ENCODE data around the gene PBX2. TPM values are rescaled to one million over a fixed set of nuclear protein-coding genes. Genes with fewer than 3 reads are reported as not detected.
A peak's percentile ranks its signal among the peaks of the same experiment; 100 is the strongest.
"Not testable (repeated sequence)": the region's sequence is repeated elsewhere in the genome, so short reads cannot be mapped to it uniquely, and the experiment has no call there.

The PBX2 gene
- total and polyA plus RNA-seq, 11 donors = 25.3 to 60.4 (median 39.7) TPM

DNA sequence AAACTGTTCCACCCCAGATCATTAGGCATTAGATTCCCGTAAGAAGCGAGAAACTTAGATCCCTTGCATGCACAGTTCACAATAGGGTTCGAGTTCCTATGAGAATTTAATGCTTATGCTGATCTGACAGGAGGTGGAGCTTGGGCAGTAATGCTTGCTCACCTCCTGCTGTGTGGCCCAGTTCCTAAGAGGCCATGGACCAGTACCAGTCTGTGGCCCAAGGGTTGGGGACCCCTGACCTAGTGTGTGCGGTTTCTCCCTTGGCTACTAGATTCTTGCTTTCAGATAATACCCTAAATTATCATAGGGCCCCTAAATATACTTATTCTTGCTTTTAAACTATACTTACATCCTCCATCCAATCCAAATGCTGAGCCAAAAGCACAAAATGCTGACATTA lies 4.4 kb upstream of the PBX2 start:
- no peak for TF ChIP-seq POLR2A (IDR thresholded peaks at IDR 0.05)
- TF ChIP-seq, protein P1, sequence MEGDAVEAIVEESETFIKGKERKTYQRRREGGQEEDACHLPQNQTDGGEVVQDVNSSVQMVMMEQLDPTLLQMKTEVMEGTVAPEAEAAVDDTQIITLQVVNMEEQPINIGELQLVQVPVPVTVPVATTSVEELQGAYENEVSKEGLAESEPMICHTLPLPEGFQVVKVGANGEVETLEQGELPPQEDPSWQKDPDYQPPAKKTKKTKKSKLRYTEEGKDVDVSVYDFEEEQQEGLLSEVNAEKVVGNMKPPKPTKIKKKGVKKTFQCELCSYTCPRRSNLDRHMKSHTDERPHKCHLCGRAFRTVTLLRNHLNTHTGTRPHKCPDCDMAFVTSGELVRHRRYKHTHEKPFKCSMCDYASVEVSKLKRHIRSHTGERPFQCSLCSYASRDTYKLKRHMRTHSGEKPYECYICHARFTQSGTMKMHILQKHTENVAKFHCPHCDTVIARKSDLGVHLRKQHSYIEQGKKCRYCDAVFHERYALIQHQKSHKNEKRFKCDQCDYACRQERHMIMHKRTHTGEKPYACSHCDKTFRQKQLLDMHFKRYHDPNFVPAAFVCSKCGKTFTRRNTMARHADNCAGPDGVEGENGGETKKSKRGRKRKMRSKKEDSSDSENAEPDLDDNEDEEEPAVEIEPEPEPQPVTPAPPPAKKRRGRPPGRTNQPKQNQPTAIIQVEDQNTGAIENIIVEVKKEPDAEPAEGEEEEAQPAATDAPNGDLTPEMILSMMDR (IDR thresholded peaks at IDR 0.05) = no peak
- Histone ChIP-seq H3K27me3 (no peaks in the 10 kb centered on the region), H3K36me3 (peaks cover 0 to 17% (median 0%) of the 10 kb centered on the region in 9 donors), H3K4me1 (peaks cover 7 to 63% (median 41%) of the 10 kb centered on the region in 12 donors), H3K27ac (peak overlapping the region; percentile 80 to 100 (median 98)), H3K9me3 (no peaks in the 10 kb centered on the region), H3K4me3 (no peak overlapping the region)
- DNase-seq = no peak
- 89 to 96% (median 93%) methylated on average over 4 of the region's 4 CpGs for WGBS, 4 donors
- no peak for ATAC-seq
- intact Hi-C loops (cut with DNase I) = loop anchor here in 4 of 10 donors (2.0 to 10.0 kb wide), 4 partner anchors 66 to 1010 kb away; partner anchors contain the start of genes ATF6B (in 3 of the 4), HSD17B8 (in 1 of the 4), RING1 (in 1 of the 4) and RXRB (in 1 of the 4)

DNA sequence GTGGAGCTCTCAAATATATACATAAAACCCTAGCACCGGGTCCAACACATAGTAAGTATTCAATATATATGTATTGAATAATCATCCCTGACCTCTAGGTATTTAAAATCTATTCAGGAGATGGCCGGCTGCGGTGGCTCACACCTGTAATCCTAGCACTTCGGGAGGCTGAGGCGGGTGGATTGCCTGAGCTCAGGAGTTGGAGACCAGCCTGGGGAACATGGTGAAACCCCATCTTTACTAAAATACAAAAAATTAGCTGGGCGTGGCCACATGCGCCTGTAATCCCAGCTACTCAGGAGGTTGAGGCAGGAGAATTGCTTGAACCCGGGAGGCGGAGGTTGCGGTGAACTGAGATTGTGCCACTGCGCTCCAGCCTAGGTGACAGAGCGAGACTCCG lies 3.1 kb upstream of the PBX2 start:
- H3K4me3 ChIP-seq = peak overlapping the region in 6 of 12 donors; percentile 26 to 93 (median 56)
- peaks cover 7 to 73% (median 50%) of the 10 kb centered on the region in 12 donors for H3K4me1 ChIP-seq
- DNase-seq, ATAC-seq, H3K9me3 ChIP-seq, H3K27me3 ChIP-seq: not testable (repeated sequence)
- WGBS, 4 donors = 77 to 84% (median 81%) methylated on average over 13 of the region's 13 CpGs
- H3K27ac ChIP-seq = peak overlapping the region; percentile 44 to 100 (median 96)
- intact Hi-C loops (cut with DNase I) = loop anchor here in 3 of 10 donors (5.0 to 10.0 kb wide), 3 partner anchors 66 to 1012 kb away; partner anchors contain the start of genes ATF6B (in 1 of the 3), HSD17B8 (in 1 of the 3), RING1 (in 1 of the 3) and RXRB (in 1 of the 3)
- H3K36me3 ChIP-seq = peaks cover 0 to 11% (median 0%) of the 10 kb centered on the region in 9 donors

DNA sequence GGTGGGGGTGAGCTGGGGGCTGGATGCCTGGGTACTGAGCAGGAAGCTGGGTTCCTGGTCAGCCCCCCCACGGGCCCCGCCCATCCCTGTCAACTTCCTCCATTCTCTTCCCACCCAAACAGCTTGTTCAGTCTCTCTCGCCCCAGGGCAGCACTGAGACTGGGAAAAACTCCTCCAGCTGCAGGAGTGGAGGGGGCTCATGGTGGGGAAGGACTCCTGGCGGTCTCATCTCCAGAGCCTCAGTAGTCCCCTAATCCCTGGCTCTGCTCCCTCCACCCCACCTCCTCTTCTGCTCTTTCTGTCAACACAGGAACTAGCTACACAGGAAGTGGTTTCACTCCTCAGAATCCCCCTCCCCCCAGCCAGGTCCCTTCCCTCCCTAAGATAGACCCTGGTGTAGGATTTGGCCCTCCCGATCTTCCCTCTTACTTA lies 2.6 kb upstream of the PBX2 start, which contains the start of gene GPSM3:
TSS of gene GPSM3 (minus strand) at position 36 of the 432 bp plus-strand sequence. CDS start 130 bp downstream, outside the sequence.
- H3K27me3 ChIP-seq = no peaks in the 10 kb centered on the region
- no peaks in the 10 kb centered on the region for H3K9me3 ChIP-seq
- peak within 1 kb of the TSS in 10 of 12 donors; percentile 6 to 93 (median 36) for H3K4me3 ChIP-seq
- ATAC-seq (no peak), DNase-seq (peak; percentile 72 to 82 (median 77))
- H3K4me1 ChIP-seq = peaks cover 7 to 76% (median 55%) of the 10 kb centered on the region in 12 donors
- intact Hi-C loops (cut with DNase I) = loop anchor here in 3 of 10 donors (5.0 to 10.0 kb wide), 3 partner anchors 65 to 1012 kb away; partner anchors contain the start of genes ATF6B (in 1 of the 3), HSD17B8 (in 1 of the 3), RING1 (in 1 of the 3) and RXRB (in 1 of the 3)
- H3K36me3 ChIP-seq = peaks cover 0 to 15% (median 2%) of the 10 kb centered on the region in 9 donors
- H3K27ac ChIP-seq = peak within 1 kb of the TSS; percentile 44 to 100 (median 96)
- WGBS, 4 donors = 20 to 39% (median 34%) methylated on average over 5 of the region's 5 CpGs
- TF ChIP-seq, protein P1 (IDR thresholded peaks at IDR 0.05) = no peak
- TF ChIP-seq POLR2A (IDR thresholded peaks at IDR 0.05) = no peak

DNA sequence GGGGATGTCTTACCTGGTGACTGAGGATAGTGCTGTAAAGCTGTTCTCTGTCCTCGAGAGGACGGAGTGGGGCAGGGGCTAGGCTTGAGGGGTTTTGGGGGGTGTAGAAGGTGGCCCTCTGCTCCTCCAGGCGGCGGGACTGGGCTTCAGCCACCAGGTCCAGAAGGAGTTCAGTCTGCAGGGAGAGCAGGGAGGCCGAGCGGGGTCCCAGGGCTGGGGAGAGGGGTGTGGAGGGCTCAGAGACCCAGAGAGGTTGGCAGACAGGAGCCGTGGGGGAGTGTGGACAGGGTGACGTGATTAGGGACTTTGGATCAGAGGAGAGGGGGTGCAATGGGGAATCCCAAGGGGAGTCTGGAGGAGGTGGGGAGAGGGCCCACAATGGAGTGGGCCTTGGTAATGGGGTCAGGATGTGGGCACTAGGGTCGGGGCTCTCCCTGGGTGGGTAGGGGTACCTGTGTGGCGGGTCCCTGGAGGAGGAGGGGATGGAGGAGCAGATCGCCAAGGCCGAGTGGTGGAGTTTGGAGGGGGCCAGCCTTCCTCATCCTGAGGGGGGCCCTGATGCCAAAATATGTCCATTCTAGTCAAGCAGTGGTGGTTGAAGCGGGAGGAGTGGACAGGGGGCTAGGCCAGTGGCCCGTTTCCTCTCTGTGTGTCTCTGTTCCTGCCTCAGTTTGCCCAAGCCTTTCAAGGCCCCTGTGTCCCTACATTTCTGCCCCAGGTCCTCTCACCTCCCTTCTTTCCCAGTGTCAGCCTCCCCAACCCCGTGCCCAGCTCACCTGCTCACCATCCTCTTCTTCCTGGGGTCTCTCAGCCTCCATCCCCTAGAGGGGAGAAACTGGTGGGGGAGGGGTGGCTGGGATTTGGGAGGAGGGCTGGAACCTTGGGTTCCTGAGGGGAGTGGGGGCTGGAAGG lies 1.9 kb upstream of the PBX2 start:
- no peak for ATAC-seq
- Histone ChIP-seq H3K4me3 (peak overlapping the region in 10 of 12 donors; percentile 6 to 93 (median 36)), H3K27me3 (no peaks in the 10 kb centered on the region), H3K27ac (peak overlapping the region; percentile 44 to 100 (median 96)), H3K4me1 (peaks cover 3 to 76% (median 53%) of the 10 kb centered on the region in 12 donors), H3K36me3 (peaks cover 0 to 17% (median 9%) of the 10 kb centered on the region in 9 donors), H3K9me3 (no peaks in the 10 kb centered on the region)
- peak in 2 of 5 donors; percentile 43 to 66 for DNase-seq
- no peak for TF ChIP-seq POLR2A (IDR thresholded peaks at IDR 0.05)
- TF ChIP-seq, protein P1 (IDR thresholded peaks at IDR 0.05) = no peak
- WGBS, 4 donors = 71 to 82% (median 74%) methylated on average over 15 of the region's 15 CpGs
- intact Hi-C loops (cut with DNase I) = loop anchor here in 3 of 10 donors (5.0 to 10.0 kb wide), 3 partner anchors 65 to 1013 kb away; partner anchors contain the start of genes ATF6B (in 1 of the 3), HSD17B8 (in 1 of the 3), RING1 (in 1 of the 3) and RXRB (in 1 of the 3)

Measured in heart left ventricle (tissue), 16 donors.